NB4 (cell line): ENCODE measurements around the gene TPSD1.

Experiments used
- MAX ChIP-seq: IDR thresholded peaks from 2 replicates; pipeline ENCODE4 v1.6.1; 2011; ENCODE audit warnings: low read depth, low read length
- MYC ChIP-seq: IDR thresholded peaks from 2 replicates; pipeline ENCODE4 v1.6.1; 2011; ENCODE audit warnings: low read depth, low read length

- no peak for TF ChIP-seq MYC
- TF ChIP-seq MAX: no peak
Measured at GRCh38 chr16:1286513-1287094, 30.7 kb downstream of the TPSD1 start.
